ENCODE results near the gene USPL1. TPM values are rescaled to one million over a fixed set of nuclear protein-coding genes. Genes with fewer than 3 reads are reported as not detected.

Gene USPL1
- total and polyA plus RNA-seq, 2 of the 13 experiments (the other 11 are each of a cell fraction or from before 2014, with no cell fraction given), result 13.7 to 15.9 TPM

GRCh38 chr13:30617315-30618185 lies at the start of gene USPL1 (continued):
- TF ChIP-seq ATF4 (CRISPR knock-in tag; IDR thresholded peaks at IDR 0.05) (peak in 1 of 2 experiments; percentile 89; a peak in 2 of 4 replicates), PCBP1 (IDR thresholded peaks at IDR 0.05; ENCODE audit: borderline replicate concordance, low read depth, low read length) (peak; percentile 97), ETV6 (CRISPR knock-in tag; conservative IDR thresholded peaks at IDR 0.05) (peak; percentile 77), ATF7-NPFF (CRISPR knock-in tag; IDR thresholded peaks at IDR 0.05; ENCODE audit: low read depth) (peak; percentile 98), TEAD2 (CRISPR knock-in tag; IDR thresholded peaks at IDR 0.05) (no peak), RFX5 (IDR thresholded peaks at IDR 0.05; ENCODE audit: low read depth, low read length) (peak; percentile 67; the same call in 1 of the 2 replicates), SMARCE1 (IDR thresholded peaks at IDR 0.05; ENCODE audit: borderline replicate concordance) (no peak), ZNF20 (CRISPR knock-in tag; IDR thresholded peaks at IDR 0.05) (0 out of 2 replicates have a peak, but pooled peaks have one; percentile 71), PHF8 (CRISPR knock-in tag; IDR thresholded peaks at IDR 0.05) (peak; percentile 89), POGK (CRISPR knock-in tag; conservative IDR thresholded peaks at IDR 0.05) (peak; percentile 96), GPN1 (CRISPR knock-in tag; IDR thresholded peaks at IDR 0.05; ENCODE audit: borderline replicate concordance) (no peak; the same call in 1 of the 2 replicates), ZBTB8A (CRISPR knock-in tag; IDR thresholded peaks at IDR 0.05; ENCODE audit: borderline replicate concordance, low read depth) (peak; percentile 97), MXD3 (CRISPR knock-in tag; IDR thresholded peaks at IDR 0.05) (peak; percentile 97), HMGXB3 (CRISPR knock-in tag; IDR thresholded peaks at IDR 0.05; ENCODE audit: borderline replicate concordance) (0 out of 2 replicates have a peak, but pooled peaks have one; percentile 68), REST (IDR thresholded peaks at IDR 0.05; ENCODE audit: borderline replicate concordance in 1 of 2, low read depth in 1 of 2, low read length in 2 of 2) (peak in 1 of 2 experiments; percentile 71; a peak in 2 of 4 replicates)
